HG03558 (cell line): ENCODE measurements around the gene IFNA6.
"Not testable (repeated sequence)": the region's sequence is repeated elsewhere in the genome, so short reads cannot be mapped to it uniquely, and the experiment has no call there.

Source experiments
- ATAC-seq: cut with Tn5 transposase; IDR thresholded peaks from one replicate; pipeline ENCODE4 v1.9.1; 2021; ENCODE audit warnings: moderate number of reproducible peaks; ENCODE audit not compliant: unreplicated experiment; ENCODE audit errors: extremely low read depth

The IFNA6 gene

DNA sequence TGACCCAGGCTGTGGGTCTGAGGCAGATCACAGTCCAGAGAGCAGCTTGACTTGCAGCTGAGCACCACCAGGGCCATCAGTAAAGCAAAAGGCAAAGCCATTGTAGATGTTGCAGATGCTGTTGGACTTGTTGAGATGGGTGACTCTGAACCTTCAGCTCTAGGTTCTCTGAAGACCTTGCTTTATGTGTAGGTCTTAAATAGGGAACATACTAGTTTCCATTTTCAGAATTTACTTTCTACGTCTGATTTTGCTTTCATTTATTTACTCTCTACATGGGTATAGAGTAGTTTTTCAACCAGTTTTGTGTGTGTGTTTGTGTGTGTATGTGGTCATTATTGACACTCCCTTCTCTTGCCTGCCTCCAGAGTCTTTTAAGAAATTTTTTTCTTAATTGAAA is at the start of gene IFNA6:
TSS of gene IFNA6 (minus strand) at position 101 of the 400 bp plus-strand sequence. CDS start at position 101, 0 bp downstream.
- no peak for ATAC-seq

DNA sequence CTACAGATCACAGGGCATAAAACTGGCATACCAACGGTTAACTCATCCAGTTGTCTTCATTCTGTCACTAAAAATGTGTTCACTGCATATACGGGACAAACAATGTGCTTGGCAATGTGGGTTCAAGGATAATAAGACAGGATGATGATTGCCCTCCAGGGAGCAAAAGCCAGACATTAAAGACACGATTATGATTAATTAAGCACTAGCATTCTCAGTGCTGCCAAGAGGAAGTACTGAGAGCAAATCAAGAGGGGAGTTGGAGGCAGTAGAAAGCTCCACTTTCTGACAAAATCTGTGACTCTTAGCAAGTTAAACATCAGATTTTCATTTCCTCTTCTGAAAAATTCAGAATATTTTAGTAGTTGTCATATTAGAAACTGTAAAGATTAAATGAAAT is 49.3 kb upstream of the IFNA6 start:
- ATAC-seq, result no peak

DNA sequence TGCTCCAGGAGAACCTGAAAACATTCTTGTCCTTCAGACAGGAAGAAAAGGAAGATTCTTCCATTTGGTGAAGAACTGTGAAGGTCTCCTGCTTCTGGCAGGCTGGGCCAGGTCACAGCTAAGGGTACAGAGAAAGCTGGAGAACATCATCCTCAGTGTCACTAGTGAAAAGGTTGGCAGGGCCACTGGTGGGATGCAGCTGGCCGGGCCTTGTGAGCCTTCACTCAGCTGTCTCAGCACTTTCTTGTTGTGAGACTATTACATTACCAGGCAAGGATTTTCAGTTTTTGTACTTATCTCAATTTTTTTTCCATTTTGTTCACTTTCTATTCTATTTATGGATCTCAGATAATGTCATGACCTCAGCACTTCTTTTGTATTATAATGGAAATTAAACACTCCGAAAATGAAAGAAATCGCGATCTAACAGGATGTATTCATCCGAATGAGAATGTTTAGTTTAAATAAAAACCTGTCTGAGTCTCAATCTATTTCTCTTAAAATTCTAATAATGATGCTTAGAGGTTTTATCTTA is 48.3 kb upstream of the IFNA6 start:
- no peak for ATAC-seq

DNA sequence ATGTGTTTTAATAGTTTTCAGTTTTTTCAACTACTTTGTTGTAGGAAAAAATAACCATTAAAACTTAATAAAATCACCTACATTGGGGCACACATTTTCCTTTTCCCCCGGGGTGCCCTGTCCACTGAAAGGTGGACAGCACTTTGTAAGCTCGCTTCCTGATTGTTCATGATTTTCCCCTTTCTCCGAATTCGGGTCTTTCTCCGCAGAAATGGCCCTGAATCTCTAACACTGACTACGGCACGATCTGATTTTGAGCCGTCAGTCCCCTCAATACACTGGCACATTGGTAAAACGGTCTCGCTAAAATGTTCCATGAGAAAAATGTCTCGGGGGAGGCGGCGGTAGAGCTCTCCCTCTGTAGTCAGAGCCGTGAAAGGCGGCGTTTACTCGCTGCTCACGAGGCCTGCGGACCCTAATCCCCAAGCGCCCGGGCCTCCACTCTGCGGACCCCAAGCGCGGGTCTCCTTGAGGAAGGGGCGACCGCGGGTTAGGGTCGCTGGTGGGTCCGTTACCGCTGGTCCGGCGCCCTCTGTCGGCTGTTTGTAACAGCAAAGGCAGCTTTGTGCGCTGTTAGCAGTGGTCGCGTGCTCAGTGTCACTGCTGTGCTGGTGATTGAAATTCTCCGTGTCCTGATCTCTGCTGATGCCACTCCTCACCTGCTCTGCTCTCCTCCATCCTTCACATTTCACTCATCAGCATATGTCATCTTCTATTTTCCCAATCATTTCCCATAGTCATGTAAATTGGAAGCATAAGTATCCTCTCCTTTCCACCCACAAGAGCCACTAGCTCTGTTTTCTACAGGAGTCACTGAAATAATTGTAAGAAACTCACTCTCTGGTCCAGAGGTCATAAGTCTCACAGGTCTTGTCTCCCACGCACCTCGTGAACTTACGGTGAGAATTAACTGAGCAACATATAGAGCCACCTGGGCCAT is 45.4 kb upstream of the IFNA6 start:
- ATAC-seq, result no peak

GRCh38 chr9:21392270-21392669 is 41.6 kb upstream of the IFNA6 start:
- ATAC-seq, result peak; percentile 85

DNA sequence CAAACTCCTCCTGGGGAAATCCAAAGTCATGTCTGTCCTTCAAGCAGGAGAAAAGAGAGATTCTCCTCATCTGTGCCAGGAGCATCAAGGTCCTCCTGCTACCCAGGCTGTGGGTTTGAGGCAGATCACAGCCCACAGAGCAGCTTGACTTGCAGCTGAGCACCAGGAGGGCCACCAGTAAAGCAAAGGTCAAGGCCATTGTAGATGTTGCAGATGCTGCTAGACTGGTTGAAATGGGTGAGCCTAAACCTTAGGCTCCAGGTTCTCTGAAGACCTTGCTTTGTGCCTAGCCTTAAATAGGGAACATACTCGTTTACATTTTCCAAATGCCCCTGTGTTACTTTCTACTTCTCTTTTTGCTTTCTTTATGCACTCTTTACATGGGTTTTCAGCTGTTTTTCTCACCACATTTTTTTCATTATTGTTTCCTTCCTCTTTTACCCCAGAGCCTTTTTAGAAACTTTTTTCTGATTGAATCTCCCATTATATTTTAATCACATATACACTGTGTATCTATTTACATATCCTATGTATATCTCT is 34.5 kb upstream of the IFNA6 start, which contains the start of gene IFNA2:
TSS of gene IFNA2 (minus strand) at position 268 of the 540 bp plus-strand sequence. CDS start at position 199, 69 bp downstream.
- no peak for ATAC-seq

DNA sequence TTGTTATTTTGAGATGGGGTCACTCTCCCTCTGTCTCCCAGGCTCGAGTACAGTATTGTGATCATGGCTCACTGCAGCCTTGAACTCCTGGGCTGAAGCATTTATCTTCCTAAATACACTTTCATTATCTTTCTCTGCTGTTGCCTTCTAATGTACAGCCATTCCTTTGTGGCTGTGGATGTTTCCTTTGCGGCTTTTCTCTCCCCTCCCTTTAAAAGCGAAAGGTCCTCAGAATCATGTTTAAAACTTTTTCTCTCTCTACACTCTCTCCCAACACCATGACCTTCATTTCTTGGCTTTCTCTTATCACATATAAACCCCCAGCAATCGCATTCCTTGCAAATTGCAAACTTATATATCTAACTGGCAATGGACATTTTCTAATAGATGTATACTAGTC is 32.9 kb upstream of the IFNA6 start:
- ATAC-seq, result no peak

DNA sequence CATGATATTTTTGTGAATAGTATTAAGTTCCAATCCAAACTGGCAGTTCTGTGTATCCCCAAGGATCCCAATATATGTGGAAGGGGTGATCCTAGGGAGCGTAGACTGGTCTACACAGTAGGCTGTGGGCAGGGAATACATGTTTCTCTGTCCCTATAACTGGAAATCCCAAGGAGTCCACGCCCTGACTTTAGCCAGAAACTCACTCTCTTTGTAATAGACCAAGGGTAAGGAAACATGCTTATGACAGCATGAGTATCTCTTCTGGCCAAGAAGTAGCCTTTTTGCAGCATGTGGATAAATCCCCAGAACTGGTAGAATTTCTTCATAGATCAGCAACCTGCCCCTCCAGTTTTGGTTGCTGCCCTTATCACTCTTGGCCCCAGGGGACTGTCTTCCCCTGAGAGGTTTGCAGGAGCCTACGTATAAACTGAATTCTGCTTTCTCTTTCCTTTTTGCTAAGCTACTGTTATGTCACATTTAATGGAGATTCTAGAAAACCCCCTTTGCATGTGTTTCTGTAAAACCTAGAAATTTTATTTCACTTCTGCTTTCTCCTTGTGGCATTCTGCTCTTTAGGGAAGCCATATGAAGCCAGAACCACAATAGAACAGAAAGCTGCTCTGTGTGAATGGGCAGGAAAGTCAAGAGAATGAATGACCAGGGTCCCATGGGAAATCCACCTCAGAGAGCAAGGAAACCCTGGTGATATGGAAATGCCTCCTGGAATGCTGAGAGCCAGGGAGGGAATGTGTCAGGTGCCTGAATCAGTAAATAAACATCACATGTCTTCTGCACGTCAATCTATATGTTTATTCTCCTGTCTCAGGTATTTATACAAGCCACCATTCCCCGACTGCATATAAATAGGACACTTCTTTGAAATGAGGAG is 31.0 kb upstream of the IFNA6 start:
- ATAC-seq, result peak; percentile 99

- not testable (repeated sequence) for ATAC-seq
Observed at GRCh38 chr9:21371467-21371866, 20.8 kb upstream of the IFNA6 start.

GRCh38 chr9:21367957-21368356 is 17.3 kb upstream of the IFNA6 start, which contains the start of gene IFNA13:
Gene IFNA13 (minus strand): TSS chr9:21368057. CDS start chr9:21368010, 47 bp downstream.
- no peak for ATAC-seq

GRCh38 chr9:21367169-21367568 is 16.5 kb upstream of the IFNA6 start:
- ATAC-seq, result peak; percentile 79

DNA sequence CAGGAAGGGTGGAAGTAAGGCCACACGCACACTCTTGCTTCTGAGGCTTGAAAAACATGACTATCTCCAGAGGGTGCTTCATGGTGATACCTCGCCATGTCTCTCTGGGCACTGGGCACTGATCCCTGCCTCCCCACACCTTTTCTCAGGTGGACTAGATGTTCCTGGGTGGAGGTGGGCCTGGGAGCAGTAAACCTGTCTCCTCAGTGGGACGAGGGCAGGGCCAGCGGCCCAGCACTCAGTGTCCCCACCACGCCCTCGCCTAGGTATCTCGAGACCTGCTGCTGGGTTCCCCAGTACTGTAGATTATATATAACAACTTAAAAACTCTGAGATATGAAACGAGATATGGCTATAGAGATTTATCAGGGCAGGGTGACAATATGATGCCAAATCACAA is 11.6 kb upstream of the IFNA6 start:
- ATAC-seq, result no peak

GRCh38 chr9:21357479-21358460 is 7.1 kb upstream of the IFNA6 start:
- ATAC-seq, result peak; percentile 91

- ATAC-seq, result no peak
Observed at GRCh38 chr9:21348430-21348970, 2.2 kb downstream of the IFNA6 start.

GRCh38 chr9:21340735-21341134 is 10.0 kb downstream of the IFNA6 start:
- no peak for ATAC-seq

DNA sequence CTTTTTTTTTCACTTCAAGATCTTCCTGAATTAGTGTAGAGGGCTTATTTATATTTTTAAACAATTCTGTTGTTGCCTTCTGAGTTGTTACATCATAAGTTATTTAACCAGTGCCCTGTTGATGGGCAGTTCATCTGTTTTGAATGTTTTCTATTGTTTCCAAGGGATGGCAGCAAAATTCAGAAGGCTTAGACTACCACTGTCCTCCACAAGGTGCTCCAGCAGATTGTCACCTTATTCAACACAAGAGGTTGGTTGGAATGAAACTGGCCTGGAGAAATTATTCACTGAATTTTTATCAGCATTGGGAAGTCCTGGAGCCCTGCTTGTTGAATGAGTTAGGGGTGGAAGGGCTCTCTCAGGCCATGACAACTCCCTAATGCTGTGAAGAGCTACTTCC is 14.2 kb downstream of the IFNA6 start:
- ATAC-seq, result no peak

DNA sequence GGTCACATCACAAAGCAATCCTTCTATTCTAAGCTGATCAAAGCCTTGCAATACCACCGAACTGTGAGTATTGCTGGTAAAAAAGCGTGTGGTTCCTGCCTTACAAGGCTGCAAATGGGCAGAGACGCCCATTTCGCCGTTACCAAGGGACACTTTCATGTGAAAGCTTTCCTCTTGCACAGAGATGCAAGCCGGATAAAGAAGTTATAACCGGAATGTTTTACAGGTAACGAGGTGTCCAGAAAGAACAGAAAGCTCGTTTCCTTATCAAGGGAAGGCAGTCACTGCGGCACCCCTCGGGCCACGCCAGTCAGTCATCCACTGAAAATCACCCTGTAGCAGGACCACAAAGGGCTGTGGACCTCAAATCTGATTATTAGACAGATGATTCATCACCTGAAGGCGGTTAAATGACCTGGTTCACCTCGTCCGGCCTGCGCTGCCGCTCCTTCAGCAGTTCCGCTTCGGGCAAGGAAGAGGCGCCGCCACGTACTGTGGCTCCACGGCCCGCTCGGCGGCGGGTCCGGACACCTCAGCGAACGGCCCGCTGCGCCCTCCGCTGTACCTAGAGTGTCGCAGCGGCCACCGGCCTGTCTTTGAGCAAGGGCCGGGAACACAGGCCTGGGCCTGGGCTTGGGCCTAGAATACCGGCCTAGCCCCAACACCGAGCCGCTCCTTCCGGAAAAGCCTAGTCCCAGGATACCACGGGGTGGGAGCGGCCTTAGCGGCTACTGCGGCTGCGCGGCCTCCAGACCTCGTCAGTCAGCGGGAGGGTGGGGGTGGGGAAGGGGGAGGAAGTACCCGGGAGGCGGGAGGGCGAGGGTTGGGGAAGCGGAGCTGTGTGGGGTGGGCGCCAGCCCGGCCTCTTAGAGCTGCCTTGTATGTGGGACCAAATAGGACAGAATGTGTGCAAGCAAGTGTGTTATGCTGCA is 15.7 kb downstream of the IFNA6 start, which contains the start of gene KLHL9:
TSS of gene KLHL9 (minus strand) at position 704 of the 932 bp plus-strand sequence. CDS start at position 159, 545 bp downstream.
- ATAC-seq, result peak; percentile 85

- ATAC-seq, result no peak
Observed at GRCh38 chr9:21333226-21333625, 17.5 kb downstream of the IFNA6 start.
